ENCODE measurements around the gene PTPRN2.

DNA sequence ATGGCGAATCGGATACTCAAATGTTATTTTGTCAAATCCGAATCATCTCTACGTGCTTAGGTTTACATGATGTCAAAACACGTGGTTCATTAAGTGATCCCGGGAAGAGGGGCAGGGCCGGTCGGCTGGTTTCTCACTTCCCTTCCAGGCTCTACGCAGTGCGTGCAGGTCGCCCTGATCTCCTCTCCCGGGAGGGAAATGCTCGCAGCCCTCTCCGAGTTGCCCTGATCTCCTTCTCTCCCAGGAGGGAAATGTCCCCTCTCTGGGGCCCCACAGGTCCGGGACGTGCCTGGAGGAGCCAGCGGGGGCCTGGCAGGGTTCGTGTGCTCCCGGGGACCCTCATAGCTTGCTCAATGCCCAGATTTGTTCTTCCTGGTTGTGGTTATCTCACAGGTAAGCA lies 1048.1 kb downstream of the PTPRN2 start:
- TF ChIP-seq, protein P1, sequence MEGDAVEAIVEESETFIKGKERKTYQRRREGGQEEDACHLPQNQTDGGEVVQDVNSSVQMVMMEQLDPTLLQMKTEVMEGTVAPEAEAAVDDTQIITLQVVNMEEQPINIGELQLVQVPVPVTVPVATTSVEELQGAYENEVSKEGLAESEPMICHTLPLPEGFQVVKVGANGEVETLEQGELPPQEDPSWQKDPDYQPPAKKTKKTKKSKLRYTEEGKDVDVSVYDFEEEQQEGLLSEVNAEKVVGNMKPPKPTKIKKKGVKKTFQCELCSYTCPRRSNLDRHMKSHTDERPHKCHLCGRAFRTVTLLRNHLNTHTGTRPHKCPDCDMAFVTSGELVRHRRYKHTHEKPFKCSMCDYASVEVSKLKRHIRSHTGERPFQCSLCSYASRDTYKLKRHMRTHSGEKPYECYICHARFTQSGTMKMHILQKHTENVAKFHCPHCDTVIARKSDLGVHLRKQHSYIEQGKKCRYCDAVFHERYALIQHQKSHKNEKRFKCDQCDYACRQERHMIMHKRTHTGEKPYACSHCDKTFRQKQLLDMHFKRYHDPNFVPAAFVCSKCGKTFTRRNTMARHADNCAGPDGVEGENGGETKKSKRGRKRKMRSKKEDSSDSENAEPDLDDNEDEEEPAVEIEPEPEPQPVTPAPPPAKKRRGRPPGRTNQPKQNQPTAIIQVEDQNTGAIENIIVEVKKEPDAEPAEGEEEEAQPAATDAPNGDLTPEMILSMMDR (conservative IDR thresholded peaks at IDR 0.05 in 1 of 2, IDR thresholded peaks at IDR 0.05 in 1 of 2; ENCODE audit: low read depth in 1 of 2, low read length in 2 of 2) = no peak
- no peak for TF ChIP-seq EZH2 (IDR thresholded peaks at IDR 0.05; ENCODE audit: low read length, missing control alignments)

Data from fibroblast of lung (primary cell).